ENCODE results near the gene CAPZB. TPM values are rescaled to one million over a fixed set of nuclear protein-coding genes. Genes with fewer than 3 reads are reported as not detected.

The CAPZB gene
- total and polyA plus RNA-seq, 10 donors: 139 to 386 (median 277) TPM

GRCh38 chr1:19402031-19402813 is 83.1 kb downstream of the CAPZB start:
- no peaks in the 10 kb centered on the region for H3K9me3 ChIP-seq
- no peaks in the 10 kb centered on the region for H3K27me3 ChIP-seq (replicated peaks in 1 of 7)
- WGBS, 5 donors: 83 to 92% (median 89%) methylated on average over 7 of the region's 7 CpGs
- DNase-seq: no peak
- H3K4me3 ChIP-seq: no peak overlapping the region
- TF ChIP-seq POLR2A (IDR thresholded peaks at IDR 0.05): no peak
- TF ChIP-seq POLR2AphosphoS5 (IDR thresholded peaks at IDR 0.05): no peak
- TF ChIP-seq CTCF (IDR thresholded peaks at IDR 0.05 in 8 of 11, conservative IDR thresholded peaks at IDR 0.05 in 3 of 11): no peak
- H3K36me3 ChIP-seq: peaks cover 0 to 96% (median 0%) of the 10 kb centered on the region in 6 donors
- intact Hi-C loops (cut with DNase I; ENCODE audit: low total_unique reads): no loop called here
- peaks cover 0 to 96% (median 41%) of the 10 kb centered on the region in 6 donors for H3K4me1 ChIP-seq
- peak overlapping the region in 3 of 8 donors; percentile 5 to 46 (median 23) for H3K27ac ChIP-seq

- intact Hi-C loops (cut with DNase I; ENCODE audit: low total_unique reads): no loop called here
- Histone ChIP-seq H3K27ac (peak overlapping the region in 2 of 8 donors; percentile 5 to 46), H3K27me3 (replicated peaks in 1 of 7) (no peaks in the 10 kb centered on the region), H3K4me3 (no peak overlapping the region), H3K9me3 (no peaks in the 10 kb centered on the region), H3K36me3 (peaks cover 0 to 93% (median 0%) of the 10 kb centered on the region in 6 donors), H3K4me1 (peaks cover 0 to 91% (median 41%) of the 10 kb centered on the region in 6 donors)
- TF ChIP-seq POLR2A (IDR thresholded peaks at IDR 0.05): no peak
- no peak for TF ChIP-seq POLR2AphosphoS5 (IDR thresholded peaks at IDR 0.05)
- TF ChIP-seq CTCF (IDR thresholded peaks at IDR 0.05 in 8 of 11, conservative IDR thresholded peaks at IDR 0.05 in 3 of 11): no peak
- no peak for DNase-seq
- WGBS, 5 donors: 81 to 93% (median 91%) methylated on average over 3 of the region's 3 CpGs
Observed at GRCh38 chr1:19401535-19401889, 83.8 kb downstream of the CAPZB start.

- DNase-seq: no peak
- Histone ChIP-seq H3K4me1 (peaks cover 0 to 90% (median 37%) of the 10 kb centered on the region in 6 donors), H3K36me3 (peaks cover 0 to 93% (median 2%) of the 10 kb centered on the region in 6 donors), H3K27me3 (replicated peaks in 1 of 7) (no peaks in the 10 kb centered on the region), H3K4me3 (no peak overlapping the region), H3K9me3 (no peaks in the 10 kb centered on the region), H3K27ac (peak overlapping the region in 1 of 8 donors; percentile 46)
- intact Hi-C loops (cut with DNase I; ENCODE audit: low total_unique reads): no loop called here
- 78 to 89% (median 85%) methylated on average over 7 of the region's 7 CpGs for WGBS, 5 donors
- TF ChIP-seq POLR2A (IDR thresholded peaks at IDR 0.05) (no peak), CTCF (IDR thresholded peaks at IDR 0.05 in 8 of 11, conservative IDR thresholded peaks at IDR 0.05 in 3 of 11) (no peak), POLR2AphosphoS5 (IDR thresholded peaks at IDR 0.05) (no peak)
Observed at GRCh38 chr1:19400875-19401534, 84.3 kb downstream of the CAPZB start.

GRCh38 chr1:19400192-19400611 is 85.1 kb downstream of the CAPZB start:
- Histone ChIP-seq H3K4me3 (no peak overlapping the region), H3K27ac (no peak overlapping the region), H3K27me3 (replicated peaks in 1 of 7) (no peaks in the 10 kb centered on the region), H3K36me3 (peaks cover 0 to 94% (median 7%) of the 10 kb centered on the region in 6 donors), H3K9me3 (no peaks in the 10 kb centered on the region), H3K4me1 (peaks cover 0 to 90% (median 38%) of the 10 kb centered on the region in 6 donors)
- intact Hi-C loops (cut with DNase I; ENCODE audit: low total_unique reads): no loop called here
- DNase-seq: no peak
- no peak for TF ChIP-seq POLR2AphosphoS5 (IDR thresholded peaks at IDR 0.05)
- no peak for TF ChIP-seq CTCF (IDR thresholded peaks at IDR 0.05 in 8 of 11, conservative IDR thresholded peaks at IDR 0.05 in 3 of 11)
- TF ChIP-seq POLR2A (IDR thresholded peaks at IDR 0.05): no peak
- WGBS, 5 donors: 88 to 96% (median 91%) methylated on average over 11 of the region's 11 CpGs

Measured in spleen (tissue), 11 donors.